Smooth muscle cell (in vitro differentiated cells): ENCODE data around the gene TNS3. TPM values are rescaled to one million over a fixed set of nuclear protein-coding genes. Genes with fewer than 3 reads are reported as not detected.

ENCODE experiments used
- DNase-seq: peaks from one replicate; lab custom pipeline; 2025; ENCODE audit not compliant: unreplicated experiment; lab: John Stamatoyannopoulos, UW
- H2AFZ ChIP-seq: fragments of 200-600 bp; sonication (generic); 2 replicates; pipeline ENCODE4 v1.6.0; 2016; ENCODE audit warnings: antibody characterized with exemption, low read depth, mild to moderate bottlenecking
- H3F3A ChIP-seq: fragments of 200-600 bp; sonication (generic); 2 replicates; pipeline ENCODE4 v1.6.0; 2017; ENCODE audit warnings: antibody characterized with exemption, low read depth
- H3K27ac ChIP-seq: fragments of 200-600 bp; sonication (generic); 2 replicates; pipeline ENCODE4 v1.5.1; 2016; ENCODE audit warnings: low read depth, mild to moderate bottlenecking
- H3K27me3 ChIP-seq: fragments of 200-600 bp; sonication (generic); 2 replicates; pipeline ENCODE4 v1.6.1; 2016; ENCODE audit warnings: low read depth, mild to moderate bottlenecking
- H3K36me3 ChIP-seq: fragments of 200-600 bp; sonication (generic); 2 replicates; pipeline ENCODE4 v1.5.1; 2016; ENCODE audit warnings: low read depth
- H3K4me1 ChIP-seq: fragments of 200-600 bp; sonication (generic); 2 replicates; pipeline ENCODE4 v1.5.1; 2016; ENCODE audit warnings: low read depth
- H3K4me2 ChIP-seq: fragments of 200-600 bp; sonication (generic); 2 replicates; pipeline ENCODE4 v1.6.0; 2016; ENCODE audit warnings: mild to moderate bottlenecking
- H3K4me3 ChIP-seq: fragments of 200-600 bp; sonication (generic); 2 replicates; pipeline ENCODE4 v1.5.1; 2016; ENCODE audit warnings: mild to moderate bottlenecking
- H3K79me2 ChIP-seq: fragments of 200-600 bp; sonication (generic); 2 replicates; pipeline ENCODE4 v1.6.0; 2016; ENCODE audit warnings: low read depth, mild to moderate bottlenecking
- H3K9ac ChIP-seq: fragments of 200-600 bp; sonication (generic); 2 replicates; pipeline ENCODE4 v1.6.0; 2016; ENCODE audit warnings: low read depth
- H3K9me3 ChIP-seq: fragments of 200-600 bp; sonication (generic); replicated peaks from 2 replicates; pipeline ENCODE4 v1.5.1; 2016; ENCODE audit warnings: low read depth
- H4K20me1 ChIP-seq: fragments of 200-600 bp; sonication (generic); 2 replicates; pipeline ENCODE4 v1.6.0; 2016; ENCODE audit warnings: low read depth
- WGBS: methylation state at CpG from one replicate; pipeline ENCODE4 v1.1.7; 2016; ENCODE audit warnings: low lambda C conversion rate; 5-methylcytosine and 5-hydroxymethylcytosine counted together
- polyA plus RNA-seq: library from polyadenylated mRNA; unstranded; fragments of >200 nt; fragmentation: Nextera tagmentation; extraction: Ambion mirVana; gene quantifications from 2 replicates; pipeline ENCODE4 v1.2.1, GENCODE V29; 2016
- total RNA-seq: library from RNA; depleted of rRNA; stranded (reverse); fragments of >200 nt; gene quantifications from 2 replicates; pipeline ENCODE4 v1.2.3, GENCODE V29; 2014
- TF ChIP-seq, protein P1 (sequence below): fragments of 200-600 bp; sonication (generic); IDR thresholded peaks from 2 replicates; pipeline ENCODE4 v1.5.1; 2017; ENCODE audit warnings: borderline replicate concordance, mild to moderate bottlenecking, antibody characterized with exemption; ENCODE audit not compliant: insufficient read depth, poor library complexity, severe bottlenecking

Gene TNS3
- total and polyA plus RNA-seq, 2 experiments from 2014 or later = 32.6 to 50.5 TPM

DNA sequence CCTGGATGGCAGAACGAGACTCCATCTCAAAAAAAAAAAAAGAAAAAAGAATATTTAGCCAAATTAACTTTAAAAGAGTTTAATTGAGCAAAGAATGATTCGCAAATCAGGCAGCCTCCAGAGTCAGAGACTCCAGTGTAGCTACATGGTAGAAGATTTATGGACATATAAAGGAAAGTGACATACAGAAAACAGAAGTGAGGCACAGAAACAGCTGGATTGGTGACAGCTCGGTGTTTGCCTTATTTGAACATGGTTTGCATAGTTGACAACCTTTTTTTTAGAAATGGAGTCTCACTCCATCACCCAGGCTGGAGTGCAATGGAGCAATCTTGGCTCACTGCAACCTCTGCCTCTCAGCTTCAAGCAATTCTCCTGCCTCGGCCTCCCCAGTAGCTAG, 35.2 kb upstream of the TNS3 start:
- TF ChIP-seq, protein P1, sequence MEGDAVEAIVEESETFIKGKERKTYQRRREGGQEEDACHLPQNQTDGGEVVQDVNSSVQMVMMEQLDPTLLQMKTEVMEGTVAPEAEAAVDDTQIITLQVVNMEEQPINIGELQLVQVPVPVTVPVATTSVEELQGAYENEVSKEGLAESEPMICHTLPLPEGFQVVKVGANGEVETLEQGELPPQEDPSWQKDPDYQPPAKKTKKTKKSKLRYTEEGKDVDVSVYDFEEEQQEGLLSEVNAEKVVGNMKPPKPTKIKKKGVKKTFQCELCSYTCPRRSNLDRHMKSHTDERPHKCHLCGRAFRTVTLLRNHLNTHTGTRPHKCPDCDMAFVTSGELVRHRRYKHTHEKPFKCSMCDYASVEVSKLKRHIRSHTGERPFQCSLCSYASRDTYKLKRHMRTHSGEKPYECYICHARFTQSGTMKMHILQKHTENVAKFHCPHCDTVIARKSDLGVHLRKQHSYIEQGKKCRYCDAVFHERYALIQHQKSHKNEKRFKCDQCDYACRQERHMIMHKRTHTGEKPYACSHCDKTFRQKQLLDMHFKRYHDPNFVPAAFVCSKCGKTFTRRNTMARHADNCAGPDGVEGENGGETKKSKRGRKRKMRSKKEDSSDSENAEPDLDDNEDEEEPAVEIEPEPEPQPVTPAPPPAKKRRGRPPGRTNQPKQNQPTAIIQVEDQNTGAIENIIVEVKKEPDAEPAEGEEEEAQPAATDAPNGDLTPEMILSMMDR = no peak
- peaks cover 6% of the 10 kb centered on the region for H3K4me1 ChIP-seq
- H3K9ac ChIP-seq = no peak overlapping the region
- H4K20me1 ChIP-seq = no peaks in the 10 kb centered on the region
- 98% methylated on average over 4 of the region's 4 CpGs for WGBS
- H3F3A ChIP-seq = peaks cover 3% of the 10 kb centered on the region
- H3K27ac ChIP-seq = no peak overlapping the region
- H3K27me3 ChIP-seq = no peaks in the 10 kb centered on the region
- H3K36me3 ChIP-seq = no peaks in the 10 kb centered on the region
- H2AFZ ChIP-seq = no peak overlapping the region
- H3K9me3 ChIP-seq = no peaks in the 10 kb centered on the region
- H3K4me2 ChIP-seq = no peak overlapping the region
- no peak overlapping the region for H3K4me3 ChIP-seq
- DNase-seq = no peak
- no peaks in the 10 kb centered on the region for H3K79me2 ChIP-seq

DNA sequence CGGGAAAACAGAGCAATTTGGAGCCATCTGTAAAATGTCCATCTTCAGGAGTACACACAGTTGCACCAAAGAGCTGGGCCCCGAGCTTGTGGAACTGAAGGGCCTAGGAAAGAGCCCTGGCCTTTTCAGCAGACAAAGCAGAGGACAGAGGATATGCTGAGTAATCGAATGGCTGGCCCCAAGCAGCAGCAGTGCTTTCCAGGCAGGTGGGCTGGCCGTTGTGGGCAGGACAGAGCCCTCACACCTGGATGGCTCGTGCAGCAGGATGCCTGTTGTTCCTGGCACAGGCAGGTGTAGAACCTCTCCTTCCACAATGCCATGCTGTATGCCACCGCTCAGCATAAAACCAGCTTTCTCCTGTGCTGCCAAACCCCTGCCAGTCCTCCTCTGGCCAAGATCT, 32.5 kb upstream of the TNS3 start:
- Histone ChIP-seq H4K20me1 (no peaks in the 10 kb centered on the region), H3F3A (peaks cover 9% of the 10 kb centered on the region), H3K27ac (no peak overlapping the region), H3K36me3 (no peaks in the 10 kb centered on the region), H3K79me2 (no peaks in the 10 kb centered on the region), H3K9ac (no peak overlapping the region), H2AFZ (no peak overlapping the region), H3K27me3 (no peaks in the 10 kb centered on the region), H3K9me3 (no peaks in the 10 kb centered on the region), H3K4me3 (no peak overlapping the region), H3K4me2 (no peak overlapping the region), H3K4me1 (no peaks in the 10 kb centered on the region)
- no peak for DNase-seq
- WGBS = 82% methylated on average over 6 of the region's 6 CpGs
- TF ChIP-seq, protein P1 = no peak

DNA sequence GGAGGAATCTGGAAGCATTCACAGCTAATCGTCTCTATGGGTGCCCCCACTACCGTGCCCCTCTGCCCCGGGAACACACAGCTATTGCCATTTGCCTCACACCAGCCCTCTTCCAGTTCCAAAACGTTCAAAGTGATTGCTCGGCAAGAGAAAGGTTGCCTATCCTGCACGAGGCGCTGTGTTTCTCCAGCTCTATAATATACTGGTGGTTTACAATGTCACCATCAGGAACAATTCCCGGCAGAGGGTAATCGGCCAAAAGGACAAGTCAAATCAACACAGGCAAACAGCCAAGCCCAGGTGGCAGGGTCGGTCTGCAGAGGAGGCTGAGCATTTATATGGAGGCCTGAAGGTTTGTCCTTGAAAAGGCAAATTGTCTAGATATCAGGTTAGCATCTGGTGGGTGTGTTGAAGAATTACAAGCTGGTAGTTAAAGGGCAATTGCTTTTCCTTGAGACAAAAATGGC, 29.2 kb upstream of the TNS3 start:
- no peak overlapping the region for H2AFZ ChIP-seq
- H3K4me3 ChIP-seq = no peak overlapping the region
- no peak overlapping the region for H3K9ac ChIP-seq
- H4K20me1 ChIP-seq = no peaks in the 10 kb centered on the region
- no peaks in the 10 kb centered on the region for H3K9me3 ChIP-seq
- no peaks in the 10 kb centered on the region for H3K36me3 ChIP-seq
- H3F3A ChIP-seq = peaks cover 9% of the 10 kb centered on the region
- H3K27me3 ChIP-seq = no peaks in the 10 kb centered on the region
- H3K27ac ChIP-seq = peak overlapping the region; percentile 78
- peak overlapping the region; percentile 69 for H3K4me2 ChIP-seq
- no peaks in the 10 kb centered on the region for H3K4me1 ChIP-seq
- H3K79me2 ChIP-seq = no peaks in the 10 kb centered on the region
- TF ChIP-seq, protein P1 = no peak
- WGBS = 84% methylated on average over 10 of the region's 10 CpGs
- no peak for DNase-seq

DNA sequence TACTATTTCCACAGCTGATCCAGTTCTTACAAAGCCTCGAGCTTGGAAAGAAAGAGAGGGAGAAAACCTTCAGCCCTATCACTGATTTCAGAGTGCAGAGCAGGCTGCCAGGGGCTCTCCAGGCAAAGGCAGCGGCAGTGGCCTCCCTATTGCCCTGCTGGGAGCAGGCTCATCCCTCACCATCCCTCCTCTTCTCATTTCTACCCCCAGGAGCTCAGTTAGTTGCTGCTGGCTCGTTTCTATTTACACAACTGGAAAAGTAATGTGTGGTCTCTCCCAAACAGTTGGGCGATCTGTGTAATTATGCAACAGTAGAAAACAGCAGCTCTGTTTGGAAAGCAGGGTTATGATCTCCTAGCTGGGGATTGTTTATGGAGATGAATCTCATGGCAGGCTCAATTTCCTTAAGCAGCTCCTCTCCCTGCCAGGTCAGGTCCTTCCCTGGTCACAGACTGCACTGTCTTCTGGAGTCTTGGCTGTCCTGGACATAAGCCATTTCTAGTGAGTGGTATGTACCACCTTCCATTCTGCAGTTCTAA, 28.7 kb upstream of the TNS3 start:
- no peaks in the 10 kb centered on the region for H3K27me3 ChIP-seq
- no peak overlapping the region for H2AFZ ChIP-seq
- TF ChIP-seq, protein P1 = no peak
- H3K4me1 ChIP-seq = no peaks in the 10 kb centered on the region
- H3K79me2 ChIP-seq = no peaks in the 10 kb centered on the region
- peak overlapping the region; percentile 78 for H3K27ac ChIP-seq
- no peak overlapping the region for H3K4me3 ChIP-seq
- peak overlapping the region; percentile 6 for H3K9ac ChIP-seq
- H3K4me2 ChIP-seq = peak overlapping the region; percentile 69
- H3F3A ChIP-seq = peaks cover 9% of the 10 kb centered on the region
- no peak for DNase-seq
- no peaks in the 10 kb centered on the region for H4K20me1 ChIP-seq
- no peaks in the 10 kb centered on the region for H3K9me3 ChIP-seq
- H3K36me3 ChIP-seq = no peaks in the 10 kb centered on the region
- whole genome bisulfite sequencing = 25% methylated on average over 4 of the region's 4 CpGs
